ENCODE results near the gene RAB24.
"Not testable (repeated sequence)": the region's sequence is repeated elsewhere in the genome, so short reads cannot be mapped to it uniquely, and the experiment has no call there.

The RAB24 gene

DNA sequence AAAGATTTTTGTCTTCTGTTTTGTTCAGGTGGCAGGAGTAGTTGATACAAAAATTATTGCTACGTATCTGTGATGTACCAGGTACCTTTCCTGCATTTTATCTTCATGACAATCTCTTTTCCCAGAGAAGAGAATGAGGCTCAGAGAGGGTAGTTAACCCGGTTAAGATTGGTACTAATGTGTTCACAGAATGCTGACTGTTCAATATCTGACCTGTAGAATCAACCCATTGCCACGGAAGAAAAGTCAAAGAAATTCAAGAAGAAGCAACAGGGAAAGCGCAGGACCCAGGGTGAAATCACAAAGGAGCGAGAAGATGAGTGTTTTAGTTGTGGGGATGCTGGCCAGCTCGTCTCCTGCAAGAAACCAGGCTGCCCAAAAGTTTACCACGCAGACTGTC, 11.8 kb downstream of the RAB24 start:
- no peak for DNase-seq

DNA sequence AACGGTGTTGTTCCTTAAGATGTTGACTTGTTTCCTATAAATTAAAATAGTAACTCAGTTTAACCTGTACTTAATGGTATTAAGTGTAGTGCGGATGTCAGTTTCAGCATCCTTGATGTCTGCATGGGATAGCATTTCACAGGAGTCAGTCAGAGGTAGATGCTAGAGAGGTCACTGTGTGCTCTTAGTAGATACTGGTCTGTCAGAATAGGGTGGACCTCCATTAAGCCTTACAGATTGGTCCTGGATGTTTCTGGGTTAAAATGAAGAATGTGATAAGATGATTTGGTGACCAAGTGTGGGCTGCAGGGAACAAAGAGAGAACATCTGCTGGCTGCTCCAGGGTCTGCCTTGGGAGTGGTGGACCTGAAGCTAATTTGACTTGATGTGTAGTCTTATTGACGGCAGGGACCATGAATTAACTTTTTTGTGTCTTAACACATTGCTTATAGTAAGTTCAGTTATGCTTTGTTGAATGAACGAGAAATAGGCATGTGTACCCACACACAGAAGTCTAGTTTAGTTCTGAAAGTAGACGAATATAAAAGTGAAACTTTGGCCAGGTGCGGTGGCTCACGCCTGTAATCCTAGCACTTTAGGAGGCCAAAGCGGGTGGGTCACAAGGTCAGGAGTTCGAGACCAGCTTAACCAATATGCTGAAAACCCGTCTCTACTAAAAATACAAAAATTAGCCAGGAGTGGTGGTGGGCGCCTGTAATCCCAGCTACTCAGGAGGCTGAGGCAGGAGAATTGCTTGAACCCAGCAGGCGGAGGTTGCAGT, 12.5 kb downstream of the RAB24 start:
- DNase-seq, result no peak

DNA sequence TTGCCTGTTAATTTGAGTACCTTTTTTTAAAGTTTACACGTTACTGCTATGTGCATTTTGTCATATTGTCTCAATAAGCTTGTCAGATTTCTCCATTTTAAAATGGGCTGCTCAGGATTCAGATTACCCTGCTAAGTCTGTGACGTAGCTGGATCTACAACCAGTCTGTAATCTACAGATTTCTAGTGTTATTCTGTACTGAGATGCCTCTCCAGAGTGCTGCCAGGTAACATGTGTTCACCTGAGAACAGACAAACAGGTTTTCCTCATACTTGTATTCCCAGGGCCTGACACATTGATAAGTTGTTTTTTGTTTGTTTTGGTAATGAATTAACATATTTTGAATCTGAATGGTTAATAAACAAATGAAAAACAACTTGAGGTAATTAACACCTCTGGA, 15.3 kb downstream of the RAB24 start:
- no peak for DNase-seq

DNA sequence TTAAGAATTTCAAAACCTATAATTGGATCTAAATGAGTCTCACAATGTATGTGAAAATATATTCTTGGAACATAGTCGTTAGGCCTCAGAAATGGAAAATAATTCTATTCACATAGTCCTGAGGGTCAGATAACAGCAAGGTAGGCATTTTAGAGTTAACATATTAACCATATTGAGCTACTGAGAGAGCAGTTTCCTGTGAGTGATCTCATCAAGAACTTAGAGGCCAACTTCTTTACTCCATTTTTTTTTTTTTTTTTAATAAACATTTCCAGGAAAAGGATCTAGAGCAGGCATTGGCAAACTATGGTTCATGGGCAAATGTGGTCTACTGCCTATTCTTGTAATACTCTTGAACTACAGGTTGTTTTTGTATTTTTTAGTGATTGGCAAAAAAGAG, 26.6 kb downstream of the RAB24 start:
- DNase-seq, result no peak

DNA sequence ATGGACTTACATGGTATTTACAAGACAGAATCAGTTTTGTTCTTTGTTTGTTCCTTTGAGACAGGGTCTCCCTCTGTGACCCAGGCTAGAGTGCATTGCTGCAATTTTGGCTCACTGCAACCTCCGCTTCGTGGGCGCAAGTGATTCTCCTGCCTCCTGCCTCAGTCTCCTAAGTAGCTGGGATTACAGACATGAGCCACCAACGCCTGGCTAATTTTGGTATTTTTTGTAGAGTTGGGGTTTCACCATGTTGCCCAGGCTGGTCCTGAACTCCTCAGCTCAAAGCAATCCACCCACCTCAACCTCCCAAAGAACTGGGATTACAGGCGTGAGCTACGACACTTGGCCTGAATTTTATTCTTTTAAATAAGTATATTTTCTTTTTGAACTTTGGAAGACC, 27.6 kb downstream of the RAB24 start:
- DNase-seq, result no peak

DNA sequence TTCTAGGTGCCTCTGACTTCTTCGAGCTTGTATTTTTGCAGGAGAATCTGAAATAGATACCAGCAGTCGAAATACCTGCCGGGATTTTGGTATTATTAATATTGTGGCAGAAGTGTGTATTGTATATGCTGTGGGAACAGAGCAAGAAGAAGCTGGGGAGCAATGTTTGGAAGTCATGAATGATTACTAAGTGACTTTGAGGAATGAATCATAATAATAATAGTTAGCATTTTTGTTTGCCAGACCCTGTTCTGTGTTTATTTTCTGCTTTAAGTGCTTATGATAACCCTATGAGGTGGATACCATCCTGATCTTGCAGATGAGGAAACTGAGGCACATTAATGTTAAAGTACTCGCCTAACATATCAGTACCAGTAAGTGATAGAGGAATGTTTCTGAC, 32.4 kb downstream of the RAB24 start:
- no peak for DNase-seq

DNA sequence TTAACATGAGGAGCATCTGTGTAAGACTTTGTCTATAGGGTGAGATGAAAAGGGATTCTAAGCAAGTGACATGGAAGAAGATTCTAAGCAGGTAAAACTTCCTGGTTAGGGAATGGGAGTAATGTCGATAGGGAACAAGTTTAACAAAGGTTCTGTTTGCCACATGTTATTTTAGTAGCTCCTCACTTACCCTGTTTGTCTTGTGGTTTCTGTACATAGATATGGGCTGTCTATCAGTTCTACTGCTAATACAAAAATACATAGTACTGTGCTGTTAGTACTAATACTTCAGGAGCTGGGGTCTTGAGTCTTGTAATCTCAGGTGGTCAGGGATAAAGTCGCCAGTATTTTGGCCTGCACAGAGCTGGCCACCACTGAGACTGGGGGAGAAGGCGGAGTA, 32.9 kb downstream of the RAB24 start:
- DNase-seq, result no peak

DNA sequence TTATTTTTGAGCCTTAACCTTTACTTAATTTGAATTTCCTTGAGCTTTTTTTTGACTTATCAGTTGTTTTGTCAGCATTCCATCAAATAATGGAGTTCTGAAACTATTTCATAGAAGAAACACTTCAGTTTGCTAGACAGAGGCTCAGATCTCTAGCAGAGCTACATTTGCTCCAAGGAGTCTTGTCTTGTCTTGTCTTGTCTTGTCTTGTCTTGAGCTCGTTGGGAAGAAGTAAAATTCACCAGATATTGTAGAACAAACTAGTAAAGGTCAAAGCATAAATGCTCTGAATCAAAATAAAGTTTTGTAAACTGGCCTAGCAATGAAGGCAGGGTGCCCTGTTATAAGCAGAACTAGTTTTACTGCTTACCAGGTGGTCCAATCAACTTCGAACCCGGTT, 33.5 kb downstream of the RAB24 start:
- DNase-seq, result no peak

DNA sequence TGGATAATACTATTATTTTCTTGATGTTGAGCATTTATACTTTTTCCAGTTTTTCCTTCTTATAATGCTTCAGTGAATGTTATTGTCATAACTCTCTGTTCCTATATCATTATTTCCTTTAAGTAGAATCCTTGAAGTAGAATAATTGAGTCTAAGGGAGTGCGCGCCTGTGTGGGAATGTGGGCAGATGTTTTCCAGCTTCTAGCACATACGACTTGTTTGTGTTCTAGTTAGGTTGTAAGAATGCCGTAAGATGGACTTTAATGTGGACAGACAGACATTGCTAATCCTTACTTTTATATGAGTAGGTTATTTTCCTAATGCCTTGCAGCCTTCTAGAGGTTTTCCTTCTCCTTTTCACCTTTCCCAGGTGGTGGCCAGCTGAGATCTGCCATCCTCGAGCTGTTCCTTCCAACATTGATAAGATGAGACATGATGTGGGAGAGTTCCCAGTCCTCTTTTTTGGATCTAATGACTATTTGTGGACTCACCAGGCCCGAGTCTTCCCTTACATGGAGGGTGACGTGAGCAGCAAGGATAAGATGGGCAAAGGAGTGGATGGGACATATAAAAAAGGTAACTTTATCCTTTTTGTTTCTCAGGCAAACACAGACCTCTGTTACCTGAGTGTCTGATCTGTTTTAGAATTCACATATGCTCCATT, 34.2 kb downstream of the RAB24 start:
- DNase-seq, result no peak

DNA sequence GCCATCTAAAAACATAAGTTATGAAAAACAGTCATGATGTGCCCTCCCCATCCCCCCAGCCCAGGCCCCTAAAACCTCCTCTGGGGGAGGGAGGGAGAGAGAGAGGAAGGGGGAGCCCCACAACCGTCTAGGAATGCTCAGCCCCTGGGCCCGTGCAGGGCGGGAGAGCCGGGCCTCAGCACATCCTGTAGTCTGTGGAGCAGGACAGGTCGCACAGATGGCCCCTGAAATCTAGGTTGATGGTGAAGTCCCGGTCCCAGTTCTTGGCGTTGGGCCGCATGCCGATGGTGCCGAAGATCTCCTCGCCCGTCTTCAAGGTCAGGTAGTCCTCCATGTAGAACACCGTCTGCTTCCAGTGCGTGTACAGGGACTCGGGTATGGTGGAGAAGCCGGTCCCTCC, 38.1 kb downstream of the RAB24 start:
- no peak for DNase-seq

DNA sequence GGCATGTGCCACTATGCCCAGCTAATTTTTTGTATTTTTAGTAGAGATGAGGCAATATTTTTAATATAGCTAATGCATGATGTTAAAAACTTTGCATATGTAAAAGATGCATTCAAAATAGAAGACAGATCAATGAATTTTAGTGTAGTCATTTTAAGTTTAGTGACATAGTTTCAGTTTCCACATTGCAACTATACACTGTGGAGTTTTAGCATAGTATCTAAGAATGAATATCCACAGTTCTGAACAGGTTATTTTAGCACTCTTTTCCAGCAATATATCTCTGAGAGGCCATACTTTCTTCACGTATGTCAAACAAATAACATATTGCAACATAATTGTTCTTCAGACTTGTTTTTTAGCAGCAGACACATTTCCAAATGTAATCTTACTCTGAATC, 39.3 kb downstream of the RAB24 start:
- no peak for DNase-seq

DNA sequence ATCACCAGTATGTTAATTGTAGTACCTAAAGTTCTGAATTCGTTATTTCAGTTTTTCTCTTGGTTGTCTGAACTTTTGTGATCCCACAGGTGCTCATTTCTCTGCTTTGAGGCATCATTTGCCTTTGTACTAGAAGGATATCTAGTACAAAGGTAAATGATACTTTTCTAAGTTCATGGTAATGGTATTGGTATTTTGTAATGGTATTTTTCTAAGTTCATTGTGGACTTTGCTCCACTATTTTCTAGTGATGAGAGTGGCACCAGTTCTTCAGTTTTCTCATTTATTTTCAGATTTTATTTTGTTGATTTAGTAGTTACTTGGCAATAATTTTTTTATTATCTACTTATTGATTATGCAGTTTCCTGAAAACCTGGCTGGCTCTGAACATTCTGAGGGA, 42.0 kb downstream of the RAB24 start:
- DNase-seq, result no peak

DNA sequence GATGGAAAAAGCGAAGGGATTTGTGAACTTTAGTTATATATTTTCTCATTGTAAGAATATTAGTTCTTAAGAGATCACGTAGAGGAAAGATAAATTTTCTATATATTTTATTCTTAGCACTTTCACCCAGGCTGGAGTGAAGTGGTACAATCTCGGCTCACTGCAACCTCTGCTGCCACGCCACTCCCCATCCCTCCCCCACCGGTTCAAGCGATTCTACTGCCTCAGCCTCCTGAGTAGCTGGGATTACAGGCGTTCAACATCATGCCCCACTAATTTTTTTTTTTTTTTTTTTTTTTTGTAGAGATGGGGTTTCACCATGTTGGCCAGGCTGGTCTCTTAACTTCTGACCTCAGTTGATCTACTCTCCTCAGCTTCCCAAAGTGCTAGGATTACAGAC, 42.6 kb downstream of the RAB24 start:
- DNase-seq, result no peak

DNA sequence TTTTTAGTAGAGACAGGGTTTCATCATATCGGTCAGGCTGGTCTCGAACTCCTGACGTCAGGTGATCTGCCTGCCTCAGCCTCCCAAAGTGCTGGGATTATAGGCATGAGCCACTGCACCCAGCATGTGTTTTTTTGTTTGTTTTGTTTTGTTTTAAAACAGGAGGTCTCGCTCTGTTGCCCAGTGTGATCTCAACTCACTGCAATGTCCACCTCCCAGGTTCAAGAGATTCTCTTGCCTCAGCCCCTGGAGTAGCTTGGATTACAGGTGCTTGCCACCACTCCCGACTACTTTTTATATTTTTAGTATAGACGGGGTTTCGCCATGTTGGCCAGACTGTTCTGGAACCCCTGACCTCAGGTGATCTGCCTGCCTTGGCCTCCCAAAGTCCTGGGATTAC, 44.8 kb downstream of the RAB24 start:
- not testable (repeated sequence) for DNase-seq

DNA sequence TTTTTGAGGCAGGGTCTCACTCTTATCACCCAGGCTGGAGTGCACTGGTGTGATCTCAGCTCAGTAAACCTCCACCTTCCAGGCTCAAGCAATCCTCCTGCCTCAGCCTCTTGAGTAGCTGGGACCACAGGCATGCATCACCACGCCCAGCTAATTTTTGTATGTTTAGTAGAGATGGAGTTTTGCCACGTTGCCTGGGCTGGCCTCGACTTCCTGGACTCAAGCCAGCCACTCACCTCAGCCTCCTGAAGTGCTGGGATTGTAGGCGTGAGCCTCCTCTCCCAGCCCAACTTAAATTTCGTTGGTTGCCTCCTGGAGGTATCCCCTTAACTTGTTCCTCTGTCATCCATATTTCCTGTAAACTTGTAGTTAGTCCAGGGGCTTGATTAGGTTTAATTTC, 47.2 kb downstream of the RAB24 start:
- DNase-seq, result no peak

DNA sequence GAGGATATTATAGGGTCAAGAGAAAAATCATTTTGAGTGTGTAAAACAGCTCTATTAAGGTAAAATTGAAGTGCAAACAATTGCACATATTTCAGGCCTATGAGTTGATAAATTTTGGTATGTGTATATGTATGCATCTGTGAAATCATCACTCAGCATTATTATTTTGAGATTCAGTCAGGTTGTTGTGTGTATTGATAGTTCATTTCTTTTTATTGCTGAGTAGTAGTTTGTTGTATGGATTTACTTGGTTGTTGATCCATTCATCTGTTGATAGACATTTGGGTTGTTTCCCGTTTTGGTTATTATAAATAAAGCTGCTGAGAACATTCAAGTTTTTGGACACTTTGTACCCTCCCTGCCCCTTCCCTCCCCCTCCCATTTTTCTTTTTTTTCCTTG, 50.3 kb downstream of the RAB24 start:
- DNase-seq, result no peak
